Muscle layer of colon (tissue), 2 donors: ENCODE data around the gene COL26A1.

Experiments
- H3K27ac ChIP-seq: one replicate; pipeline ENCODE4 v1.7.0; 2013; ENCODE audit warnings: low read depth, mild to moderate bottlenecking, low read length, moderate library complexity
- H3K27me3 ChIP-seq, 2 donors: one replicate each; pipeline ENCODE4 v1.7.0; 2013; ENCODE audit warnings: low read length in 2 of 2, mild to moderate bottlenecking in 2 of 2; ENCODE audit not compliant: insufficient read depth in 2 of 2, control insufficient read depth in 1 of 2
- H3K36me3 ChIP-seq: one replicate; pipeline ENCODE4 v1.7.0; 2013; ENCODE audit warnings: mild to moderate bottlenecking, low read length; ENCODE audit not compliant: insufficient read depth
- H3K4me1 ChIP-seq: one replicate; pipeline ENCODE4 v1.7.0; 2013; ENCODE audit warnings: mild to moderate bottlenecking, low read length; ENCODE audit not compliant: insufficient read depth
- H3K4me3 ChIP-seq, 2 donors: one replicate each; pipeline ENCODE4 v1.7.0; 2013; ENCODE audit warnings: low read length in 2 of 2, low read depth in 1 of 2, mild to moderate bottlenecking in 1 of 2, moderate library complexity in 1 of 2
- H3K9ac ChIP-seq: one replicate; pipeline ENCODE4 v1.7.0; 2013; ENCODE audit warnings: low read length
- H3K9me3 ChIP-seq: one replicate; pipeline ENCODE4 v1.7.0; 2013; ENCODE audit warnings: mild to moderate bottlenecking, low read length
- donor health status: abdominal sarcoma.
- donor health status: Adenocarcinoma of cecum.

The COL26A1 gene

DNA sequence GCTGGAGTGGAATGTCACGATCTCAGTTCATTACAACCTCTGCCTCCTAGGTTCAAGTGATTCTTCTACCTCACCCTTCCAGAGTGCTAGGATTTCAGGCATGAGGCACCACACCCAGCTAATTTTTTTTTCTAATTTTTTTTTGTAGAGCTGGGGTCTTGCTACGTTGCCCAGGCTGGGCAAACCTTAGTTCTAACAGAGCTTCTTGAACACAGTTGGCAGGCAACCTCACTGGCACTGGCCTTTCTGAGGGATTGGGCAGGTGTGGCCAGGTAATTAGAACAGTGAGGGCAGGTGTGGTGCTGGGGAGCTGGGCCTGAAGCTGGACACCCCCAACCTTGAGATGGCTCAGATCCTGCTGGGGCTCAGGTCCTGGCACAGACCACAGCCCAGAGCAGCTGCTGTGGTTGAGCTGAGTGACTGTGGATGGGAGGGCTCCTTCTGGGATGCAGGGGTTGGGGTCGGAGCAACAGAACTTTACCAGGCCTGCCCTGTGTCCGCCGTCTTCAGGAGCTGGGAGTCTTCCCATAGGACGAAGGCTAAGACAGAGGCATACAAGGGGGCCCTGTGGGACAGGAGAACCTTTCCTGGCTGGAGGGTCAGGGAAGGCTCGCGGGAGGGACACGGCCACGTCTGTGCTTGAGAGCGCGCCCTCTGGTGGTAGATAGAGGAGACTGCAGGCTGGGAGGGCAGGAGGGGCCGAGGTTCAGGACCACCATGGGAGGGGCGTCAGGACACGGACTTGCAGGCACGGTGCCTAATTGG lies 48.2 kb downstream of the COL26A1 start:
- Histone ChIP-seq H3K36me3 (no peaks in the 10 kb centered on the region), H3K27ac (no peak overlapping the region)

DNA sequence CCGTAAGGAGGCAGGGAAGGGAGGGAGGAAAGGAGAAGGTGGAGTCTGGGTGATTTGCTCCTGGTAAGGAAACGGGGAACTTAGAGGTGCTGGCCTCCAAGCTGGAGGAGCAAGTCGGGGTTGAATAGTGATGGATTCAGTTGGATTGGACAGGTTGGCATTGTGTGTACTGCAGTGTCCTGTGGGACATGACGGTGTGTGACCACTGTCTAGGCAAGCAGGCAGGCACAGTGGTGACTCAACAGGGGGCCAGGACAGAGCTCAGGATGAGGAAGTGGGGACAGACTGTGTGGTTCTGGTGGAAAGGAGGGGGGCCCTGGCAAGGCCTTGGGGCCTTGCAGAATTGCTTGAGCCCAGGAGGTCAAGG lies 48.8 kb downstream of the COL26A1 start:
- Histone ChIP-seq H3K4me1 (no peaks in the 10 kb centered on the region), H3K9me3 (no peaks in the 10 kb centered on the region), H3K27me3 (peaks cover 0 to 14% of the 10 kb centered on the region in 2 donors), H3K36me3 (no peaks in the 10 kb centered on the region), H3K27ac (no peak overlapping the region), H3K9ac (no peak overlapping the region), H3K4me3 (no peak overlapping the region)

More for the DNA sequence above, 48.2 kb downstream of the COL26A1 start:
- Histone ChIP-seq H3K4me1 (no peaks in the 10 kb centered on the region), H3K9ac (no peak overlapping the region), H3K27me3 (peaks cover 0 to 14% of the 10 kb centered on the region in 2 donors), H3K9me3 (no peaks in the 10 kb centered on the region), H3K4me3 (no peak overlapping the region)

DNA sequence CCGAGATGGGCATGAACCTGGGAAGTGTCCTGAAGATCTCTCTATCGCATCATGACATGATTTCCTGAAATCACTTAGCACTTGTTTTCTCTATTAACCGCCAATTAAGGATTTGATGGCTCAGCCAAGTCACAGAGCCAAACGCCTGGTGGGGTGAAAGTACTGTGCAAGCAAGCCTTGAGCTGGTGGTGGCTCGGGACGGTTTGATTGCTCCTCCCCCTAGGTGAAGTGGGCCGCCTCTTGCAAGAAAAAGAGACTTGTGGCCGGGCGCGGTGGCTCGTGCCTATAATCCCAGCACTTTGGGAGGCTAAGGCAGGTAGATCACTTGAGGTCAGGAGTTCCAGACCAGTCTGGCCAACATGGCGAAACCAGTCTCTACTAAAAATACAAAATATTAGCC lies 50.3 kb downstream of the COL26A1 start:
- no peak overlapping the region for H3K9ac ChIP-seq
- H3K27ac ChIP-seq: no peak overlapping the region
- no peaks in the 10 kb centered on the region for H3K4me1 ChIP-seq
- H3K27me3 ChIP-seq: peaks cover 0 to 13% of the 10 kb centered on the region in 2 donors
- no peaks in the 10 kb centered on the region for H3K9me3 ChIP-seq
- no peak overlapping the region for H3K4me3 ChIP-seq
- no peaks in the 10 kb centered on the region for H3K36me3 ChIP-seq

DNA sequence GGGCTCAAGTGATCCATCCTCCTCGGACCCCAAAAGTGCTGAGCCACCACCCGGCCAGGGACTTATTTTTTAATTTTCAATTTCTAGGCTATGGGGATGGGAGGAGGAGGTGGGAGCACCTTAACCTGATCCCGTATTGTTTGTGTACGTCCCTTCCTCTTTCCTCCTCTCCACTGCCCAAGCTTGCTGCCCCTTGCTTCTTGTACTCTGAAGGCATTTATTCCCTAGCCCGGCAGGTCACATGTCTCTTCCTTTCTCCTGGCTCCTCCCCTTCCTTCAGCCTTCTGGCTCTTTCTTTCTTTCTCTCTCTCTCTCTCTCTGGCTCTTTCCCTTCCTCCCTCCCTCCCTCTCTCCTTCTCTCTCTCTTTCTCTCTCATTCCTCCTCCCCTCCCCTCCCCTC lies 56.0 kb downstream of the COL26A1 start:
- Histone ChIP-seq H3K4me3 (no peak overlapping the region), H3K4me1 (no peaks in the 10 kb centered on the region), H3K36me3 (no peaks in the 10 kb centered on the region), H3K9ac (no peak overlapping the region), H3K9me3 (no peaks in the 10 kb centered on the region), H3K27ac (no peak overlapping the region), H3K27me3 (peaks cover 0 to 5% of the 10 kb centered on the region in 2 donors)

DNA sequence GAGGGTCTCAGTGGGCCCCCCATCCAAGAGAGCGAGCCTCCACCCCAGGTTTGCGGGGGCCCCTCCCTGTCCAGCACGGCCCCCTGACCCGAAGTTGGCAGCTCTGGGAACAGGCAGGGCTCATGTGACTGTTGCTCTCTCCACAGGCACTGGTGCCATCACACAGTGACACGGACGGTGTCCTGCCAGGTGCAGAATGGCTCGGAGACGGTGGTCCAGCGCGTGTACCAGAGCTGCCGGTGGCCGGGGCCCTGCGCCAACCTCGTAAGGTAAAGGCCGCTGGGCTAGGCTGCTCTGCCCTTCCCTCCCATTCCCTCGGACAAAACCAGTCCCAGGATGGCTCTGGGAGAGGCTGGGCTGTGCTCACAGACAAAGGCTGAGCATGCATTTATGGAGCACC lies 57.2 kb downstream of the COL26A1 start:
- H3K9ac ChIP-seq: no peak overlapping the region
- H3K9me3 ChIP-seq: no peaks in the 10 kb centered on the region
- no peaks in the 10 kb centered on the region for H3K4me1 ChIP-seq
- no peak overlapping the region for H3K27ac ChIP-seq
- H3K36me3 ChIP-seq: no peaks in the 10 kb centered on the region
- H3K4me3 ChIP-seq: no peak overlapping the region
- peaks cover 0 to 5% of the 10 kb centered on the region in 2 donors for H3K27me3 ChIP-seq

DNA sequence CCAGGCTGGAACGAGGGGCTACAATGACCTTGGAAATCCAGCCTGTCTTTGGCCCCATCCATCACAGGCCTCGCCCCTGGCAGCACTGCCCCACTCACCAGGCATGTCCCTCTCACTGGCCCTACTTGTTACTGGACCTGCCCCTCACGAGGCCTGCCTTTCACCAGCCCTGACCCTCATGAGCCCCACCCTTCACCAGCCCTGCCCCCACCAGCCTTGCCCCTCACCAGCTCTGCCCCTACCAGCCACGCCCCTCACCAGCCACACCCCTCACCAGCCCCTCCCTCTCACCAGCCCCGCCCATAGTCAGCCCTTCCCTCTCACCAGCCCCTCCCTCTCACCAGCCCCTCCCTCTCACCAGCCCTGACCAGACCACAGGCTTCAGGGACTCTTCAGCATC lies 57.8 kb downstream of the COL26A1 start:
- H3K4me3 ChIP-seq: no peak overlapping the region
- H3K4me1 ChIP-seq: no peaks in the 10 kb centered on the region
- no peak overlapping the region for H3K27ac ChIP-seq
- peaks cover 0 to 5% of the 10 kb centered on the region in 2 donors for H3K27me3 ChIP-seq
- no peaks in the 10 kb centered on the region for H3K9me3 ChIP-seq
- no peaks in the 10 kb centered on the region for H3K36me3 ChIP-seq
- no peak overlapping the region for H3K9ac ChIP-seq

DNA sequence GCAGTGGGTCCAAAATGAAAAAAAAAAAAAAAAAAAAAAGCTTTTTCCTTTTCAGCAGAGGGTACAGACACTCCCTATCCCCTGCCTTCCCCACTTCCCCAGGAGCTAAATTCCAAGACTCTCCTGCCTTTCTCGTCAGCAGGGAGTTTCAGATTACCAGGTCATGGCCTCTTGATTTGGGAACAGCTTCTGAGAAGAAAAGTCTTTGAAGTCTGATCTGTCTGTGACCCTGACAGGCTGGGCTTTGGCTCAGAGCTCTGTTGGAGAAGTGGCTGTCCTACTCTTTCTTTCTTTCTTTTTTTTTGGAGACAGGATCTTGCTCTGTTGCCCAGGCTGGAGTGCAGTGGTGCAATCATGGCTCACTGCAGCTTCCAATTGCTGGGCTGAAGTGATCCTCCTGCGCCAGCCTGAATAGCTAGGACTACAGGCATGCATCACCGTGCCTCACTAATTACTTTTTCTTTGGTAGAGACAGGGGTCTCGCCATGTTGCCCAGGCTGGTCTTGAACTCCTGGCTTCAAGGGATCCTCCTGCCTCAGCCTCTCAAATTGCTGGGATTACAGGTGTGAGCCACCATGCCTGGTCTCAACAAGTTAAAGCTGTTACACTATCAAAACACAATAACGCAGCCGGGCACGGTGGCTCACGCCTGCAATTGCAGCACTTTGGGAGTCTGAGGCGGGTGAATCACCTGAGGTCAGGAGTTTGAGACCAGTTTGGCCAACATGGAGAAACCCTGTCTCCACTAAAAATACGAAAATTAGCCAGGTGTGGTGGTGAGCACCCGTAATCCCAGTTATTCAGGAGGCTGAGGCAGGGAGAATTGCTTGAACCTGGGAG lies 59.9 kb downstream of the COL26A1 start:
- Histone ChIP-seq H3K4me1 (no peaks in the 10 kb centered on the region), H3K27ac (no peak overlapping the region), H3K27me3 (peaks cover 0 to 5% of the 10 kb centered on the region in 2 donors)

DNA sequence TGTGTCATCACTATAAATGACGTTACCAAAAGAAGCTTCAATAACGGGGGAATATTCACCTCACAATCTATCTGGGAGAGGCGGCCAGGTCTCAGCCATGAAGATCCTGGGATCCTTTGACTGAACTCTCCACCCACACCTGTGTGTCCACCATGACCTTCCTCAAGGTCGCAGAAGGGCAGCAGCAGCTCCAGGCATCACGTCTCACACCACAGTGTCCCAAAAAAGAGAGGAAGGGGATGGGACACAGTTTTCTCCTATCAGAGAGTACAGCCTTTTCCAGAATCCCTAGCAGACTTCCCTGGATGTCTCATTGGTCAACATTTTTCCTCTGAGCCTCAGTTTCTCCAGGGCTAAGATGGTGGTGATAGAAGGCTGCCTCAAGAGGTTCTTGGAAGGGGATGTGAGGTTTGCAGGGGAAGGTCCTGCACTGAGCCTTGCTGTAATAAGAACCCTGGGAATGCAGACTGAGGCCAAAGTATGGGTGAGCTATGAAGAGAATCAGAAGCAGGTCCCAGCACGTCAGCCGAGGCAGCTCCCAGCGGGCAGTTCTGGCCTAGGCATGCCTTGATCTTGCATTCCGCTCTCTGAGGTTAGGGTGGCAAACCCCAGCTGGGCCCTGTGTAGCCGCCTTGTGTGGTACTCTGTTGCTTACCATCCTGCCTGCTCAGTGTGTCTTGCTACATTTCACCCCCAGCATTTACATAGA lies 63.8 kb downstream of the COL26A1 start:
- Histone ChIP-seq H3K27ac (no peak overlapping the region), H3K27me3 (no peaks in the 10 kb centered on the region), H3K4me3 (no peak overlapping the region)

More for the DNA sequence above, 59.9 kb downstream of the COL26A1 start:
- Histone ChIP-seq H3K9me3 (no peaks in the 10 kb centered on the region), H3K4me3 (no peak overlapping the region), H3K36me3 (no peaks in the 10 kb centered on the region), H3K9ac (no peak overlapping the region)

DNA sequence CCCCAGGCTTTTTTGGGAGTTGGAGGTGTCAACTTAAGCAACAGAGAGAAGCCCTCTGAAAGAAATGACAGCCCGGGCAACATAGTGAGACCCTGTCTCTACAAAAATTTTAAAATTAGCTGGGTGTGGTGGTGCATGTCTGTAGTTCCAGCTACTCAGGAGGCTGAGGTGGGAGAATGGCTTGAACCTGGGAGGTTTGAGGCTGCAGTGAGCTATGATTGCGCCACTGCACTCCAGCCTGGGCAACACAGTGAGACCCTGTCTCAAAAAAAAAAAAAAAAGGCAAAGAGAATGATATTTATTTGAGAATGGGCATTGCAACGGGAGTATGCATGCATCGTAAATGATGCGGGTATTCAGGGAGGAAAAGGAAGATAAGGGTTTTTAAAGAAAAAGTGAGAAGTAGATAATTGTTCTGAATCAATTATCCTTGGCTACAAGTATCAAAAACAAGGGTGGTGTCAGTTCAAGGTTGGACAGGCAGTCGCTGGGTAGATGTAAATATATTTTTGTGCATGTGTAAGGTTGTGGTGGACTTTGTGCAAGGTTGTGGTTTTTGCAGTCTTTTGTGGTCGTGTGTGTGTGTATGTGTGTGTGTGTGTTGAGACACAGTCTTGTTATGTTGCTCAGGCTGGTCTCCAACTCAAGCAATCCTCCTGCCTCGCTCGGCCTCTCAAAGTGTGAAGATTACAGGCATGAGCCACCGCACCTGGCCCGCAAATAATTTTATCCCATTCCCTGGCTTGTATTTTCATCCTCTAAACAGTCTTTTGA lies 65.6 kb downstream of the COL26A1 start:
- H3K9ac ChIP-seq: no peak overlapping the region
- H3K27ac ChIP-seq: no peak overlapping the region
- no peak overlapping the region for H3K4me3 ChIP-seq
- no peaks in the 10 kb centered on the region for H3K27me3 ChIP-seq
- no peaks in the 10 kb centered on the region for H3K4me1 ChIP-seq
- no peaks in the 10 kb centered on the region for H3K9me3 ChIP-seq
- no peaks in the 10 kb centered on the region for H3K36me3 ChIP-seq

More for the DNA sequence above, 63.8 kb downstream of the COL26A1 start:
- no peaks in the 10 kb centered on the region for H3K36me3 ChIP-seq
- H3K4me1 ChIP-seq: no peaks in the 10 kb centered on the region
- H3K9ac ChIP-seq: no peak overlapping the region
- H3K9me3 ChIP-seq: no peaks in the 10 kb centered on the region

DNA sequence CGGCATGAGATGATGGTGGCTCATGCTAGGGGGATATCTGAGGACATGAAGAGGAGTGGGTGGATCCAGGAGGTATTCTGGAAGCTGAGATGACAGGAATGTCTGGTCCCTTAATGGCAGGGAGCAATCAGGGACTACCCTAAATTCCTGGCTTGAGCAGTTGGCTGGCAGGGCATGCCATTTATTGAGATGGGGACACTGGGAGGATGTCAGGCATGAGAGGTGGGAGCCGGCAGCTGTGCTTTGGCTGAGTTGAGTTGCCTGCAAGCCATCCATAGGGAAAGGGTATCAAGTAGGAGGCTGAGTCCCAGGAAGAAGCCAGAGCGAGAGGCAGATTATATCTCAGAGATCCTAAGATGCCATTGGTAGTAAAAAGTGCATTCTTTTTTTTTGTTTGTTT lies 69.6 kb downstream of the COL26A1 start:
- Histone ChIP-seq H3K9ac (no peak overlapping the region), H3K36me3 (no peaks in the 10 kb centered on the region), H3K4me1 (no peaks in the 10 kb centered on the region), H3K4me3 (no peak overlapping the region), H3K27me3 (peaks cover 0 to 16% of the 10 kb centered on the region in 2 donors), H3K9me3 (no peaks in the 10 kb centered on the region), H3K27ac (no peak overlapping the region)

DNA sequence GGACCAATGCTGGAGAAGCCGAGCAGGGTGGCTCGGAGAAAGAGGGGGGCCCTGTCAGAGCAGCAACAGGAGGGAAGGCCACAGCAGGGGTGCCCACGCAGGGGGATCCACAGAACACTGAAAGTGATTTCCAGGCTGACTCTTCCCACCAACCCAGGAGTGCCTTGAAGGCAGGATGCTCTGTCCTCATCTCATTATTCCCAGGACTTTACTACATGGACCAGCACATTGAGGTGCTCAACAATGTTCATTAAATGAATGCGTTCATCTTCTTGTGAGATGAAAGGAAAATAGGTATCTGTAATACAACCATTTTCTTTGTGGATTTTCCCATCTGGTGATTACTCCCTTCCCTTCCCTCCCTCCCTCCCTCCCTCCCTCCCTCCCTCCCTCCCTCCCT lies 71.0 kb downstream of the COL26A1 start:
- Histone ChIP-seq H3K4me1 (no peaks in the 10 kb centered on the region), H3K4me3 (no peak overlapping the region), H3K9ac (no peak overlapping the region), H3K36me3 (no peaks in the 10 kb centered on the region), H3K27ac (no peak overlapping the region), H3K9me3 (no peaks in the 10 kb centered on the region), H3K27me3 (peaks cover 0 to 16% of the 10 kb centered on the region in 2 donors)
